Heart right ventricle (tissue), 16 donors: ENCODE results near the gene SETD1A. TPM values are rescaled to one million over a fixed set of nuclear protein-coding genes. Genes with fewer than 3 reads are reported as not detected.

Experiments used
- ATAC-seq, 8 donors: fragments of 200-7000 bp; cut with Tn5 transposase; one replicate each; pipeline ENCODE4 v1.9.1; 2020; ENCODE audit warnings: mild to moderate bottlenecking in 8 of 8, moderate library complexity in 8 of 8, moderate number of reproducible peaks in 1 of 8
- DNase-seq, 2 donors: peaks; one replicate each; pipeline ENCODE4 v3.0.0-alpha.2; 2020
- H3K27ac ChIP-seq, 10 donors: fragments of 200-600 bp; sonication (generic) in 2 of 10; one replicate each; pipeline versions ENCODE4 v1.5.0 to v1.8.0; 2020 to 2022; ENCODE audit warnings: mild to moderate bottlenecking in 3 of 10
- H3K27me3 ChIP-seq, 7 donors: fragments of 200-600 bp; one replicate each; pipeline ENCODE4 v1.8.0; 2021 to 2022; ENCODE audit warnings: mild to moderate bottlenecking in 2 of 7
- H3K36me3 ChIP-seq, 9 donors: fragments of 200-600 bp; sonication (generic) in 1 of 9; one replicate each; pipeline versions ENCODE4 v1.5.0 to v1.8.0; 2020 to 2022; ENCODE audit warnings: mild to moderate bottlenecking in 2 of 9
- H3K4me1 ChIP-seq, 9 donors: fragments of 200-600 bp; sonication (generic) in 1 of 9; one replicate each; pipeline versions ENCODE4 v1.5.0 to v1.8.0; 2020 to 2022; ENCODE audit warnings: mild to moderate bottlenecking in 4 of 9
- H3K4me3 ChIP-seq, 10 donors: fragments of 200-600 bp; sonication (generic) in 2 of 10; one replicate each; pipeline versions ENCODE4 v1.5.0 to v1.8.0; 2020 to 2022; ENCODE audit warnings: mild to moderate bottlenecking in 7 of 10, moderate library complexity in 2 of 10
- H3K9me3 ChIP-seq, 11 donors: fragments of 200-600 bp in 10 of 11; sonication (generic) in 2 of 11; one replicate each; pipeline versions ENCODE4 v1.5.0 to v1.8.0; 2013 to 2022; ENCODE audit warnings: mild to moderate bottlenecking in 2 of 11, control low read depth in 1 of 11, moderate library complexity in 1 of 11
- CTCF ChIP-seq, 9 donors: fragments of 200-600 bp; sonication (generic) in 2 of 9; IDR thresholded peaks; one replicate each; pipeline versions ENCODE4 v1.5.0 to v1.8.0; 2021 to 2022; ENCODE audit warnings: antibody characterized with exemption in 9 of 9, mild to moderate bottlenecking in 5 of 9, moderate library complexity in 1 of 9
- WGBS, 2 donors: extraction: QIAGEN DNeasy Blood & Tissue Kit; methylation state at CpG; one replicate each; pipeline ENCODE4 v1.1.7; 2013; ENCODE audit warnings: inconsistent platforms in 1 of 2; 5-methylcytosine and 5-hydroxymethylcytosine counted together
- intact Hi-C, 10 donors: fragments of 100-400 bp; cut with DNase I; formaldehyde crosslinking; loops; one replicate each; pipeline versions ENCODE4 v1.11.1 to v1.14.2; 2022
- polyA plus RNA-seq, 2 donors: library from polyadenylated mRNA; stranded (reverse); fragments of 200-250 nt; gene quantifications; one replicate each; pipeline ENCODE4 v1.2.3, GENCODE V29; 2013
- total RNA-seq, 10 donors: library from RNA; stranded (reverse); fragmentation: NEBNext Ultra II Directional in 3 of 10; extraction: Animal tissue kit (Norgen Biotek cat#: 25700) in 3 of 10; gene quantifications; one replicate each; pipeline versions ENCODE4 v1.2.1 to v1.2.4, GENCODE V29; 2021 to 2023
- donor health status: Arrhythmogenic right ventricular cardiomyopathy.
- donor health status: ischemic (EF 13 %, LVEDD 7.1; RV severe dilation, severe dysfunction).
- donor health status: healthy with polysubstance abuse.
- donor health status: DM: no; HTN: yes; CAD: no.
- donor health status: DM: no; HTN: no; CAD: no.
- donor health status: ischemic (EF 25% LVEDD 6.9; RV normal size, moderate dysfunction).
- donor health status: ischemic (EF 25% LVEDD 5.7; RV mildly dilated, moderate dysfunction).
- donor health status: healthy.
- donor health status: DM: yes; HTN: yes; CAD: no.
- donor health status: Ischemic cardiomyopathy.
- donor health status: ischemic (EF 35%, LVEDD 5.7; RV mildly dilated, moderate dysfunction).
- donor health status: nonischemic (EF 11% LVEDD 7.7; RV severe dilation, severe dysfunction).
- donor health status: DM: yes; HTN: yes; CAD: no.
- donor health status: PGD.
- donor health status: ischemic (EF 29% LVEDD 5.4; RV normal size, mild dysfunction).
- donor health status: nonischemic (EF 23%, LVEDD 6.1; RV moderate dilation, normal function).

Gene SETD1A
- total and polyA plus RNA-seq, 12 donors, result 5.8 to 11.4 (median 9.2) TPM

- Histone ChIP-seq H3K4me1 (peaks cover 8 to 20% (median 14%) of the 10 kb centered on the region in 9 donors), H3K9me3 (no peaks in the 10 kb centered on the region), H3K27me3 (no peaks in the 10 kb centered on the region), H3K4me3 (no peak overlapping the region), H3K27ac (no peak overlapping the region), H3K36me3 (peaks cover 0 to 42% (median 3%) of the 10 kb centered on the region in 9 donors)
- no peak for ATAC-seq
- intact Hi-C loops, result loop anchor here in 9 of 10 donors (5.0 to 10.0 kb wide), 14 partner anchors 40 to 887 kb away; partner anchors contain the start of genes STX4 (in 3 of the 9), ZNF646 (in 3 of the 9), ZNF668 (in 3 of the 9) and ZNF843 (in 3 of the 9)
- WGBS, 2 donors, result 94 to 97% methylated on average over 30 of the region's 30 CpGs
- DNase-seq, result no peak
- TF ChIP-seq CTCF (IDR thresholded peaks at IDR 0.05), result no peak
Observed at GRCh38 chr16:30987581-30988190, 30.1 kb downstream of the SETD1A start.

GRCh38 chr16:30989469-30990047, 32.0 kb downstream of the SETD1A start:
- DNase-seq (no peak), ATAC-seq (no peak)
- TF ChIP-seq CTCF (IDR thresholded peaks at IDR 0.05), result no peak
- Histone ChIP-seq H3K27me3 (no peaks in the 10 kb centered on the region), H3K4me1 (peaks cover 8 to 19% (median 14%) of the 10 kb centered on the region in 9 donors), H3K9me3 (no peaks in the 10 kb centered on the region), H3K27ac (no peak overlapping the region), H3K36me3 (peaks cover 0 to 23% (median 0%) of the 10 kb centered on the region in 9 donors), H3K4me3 (no peak overlapping the region)
- intact Hi-C loops, result loop anchor here in 9 of 10 donors (5.0 to 10.0 kb wide), 14 partner anchors 38 to 885 kb away; partner anchors contain the start of genes STX4 (in 4 of the 9), ZNF646 (in 3 of the 9), ZNF668 (in 3 of the 9) and ZNF843 (in 3 of the 9)
- 84 to 89% methylated on average over 23 of the region's 23 CpGs for WGBS, 2 donors

GRCh38 chr16:30990105-30990504, 32.6 kb downstream of the SETD1A start:
- no peak for DNase-seq
- 79 to 81% methylated on average over 12 of the region's 12 CpGs for WGBS, 2 donors
- no peaks in the 10 kb centered on the region for H3K9me3 ChIP-seq

More at GRCh38 chr16:30990105-30990504, 32.6 kb downstream of the SETD1A start:
- Histone ChIP-seq H3K4me1 (peaks cover 8 to 14% (median 10%) of the 10 kb centered on the region in 9 donors), H3K27me3 (no peaks in the 10 kb centered on the region), H3K4me3 (no peak overlapping the region), H3K36me3 (peaks cover 0 to 20% (median 0%) of the 10 kb centered on the region in 9 donors), H3K27ac (no peak overlapping the region)
- no peak for ATAC-seq
- intact Hi-C loops, result loop anchor here in 2 of 10 donors (5.0 to 10.0 kb wide), 2 partner anchors 42 to 155 kb away; partner anchors contain the start of gene STX4 (in 1 of the 2)
- no peak for TF ChIP-seq CTCF (IDR thresholded peaks at IDR 0.05)
